HG02840 (cell line): ENCODE measurements around the gene TCEA2.

Experiments
- ATAC-seq: cut with Tn5 transposase; IDR thresholded peaks from one replicate; pipeline ENCODE4 v1.9.1; 2021; ENCODE audit warnings: mild to moderate bottlenecking, moderate library complexity, moderate number of reproducible peaks; ENCODE audit not compliant: unreplicated experiment, low FRiP score

The TCEA2 gene

GRCh38 chr20:64047968-64048401, 15.0 kb upstream of the TCEA2 start:
- no peak for ATAC-seq

- no peak for ATAC-seq
These were observed 14.5 kb upstream of the TCEA2 start for GRCh38 chr20:64048402-64049044.

- ATAC-seq = no peak
These were observed 13.7 kb upstream of the TCEA2 start, which contains the start of gene SOX18 for GRCh38 chr20:64049060-64049877. Gene SOX18 (minus strand): TSS chr20:64049639. CDS start chr20:64049516, 123 bp downstream.

GRCh38 chr20:64049878-64050260, 13.1 kb upstream of the TCEA2 start:
- no peak for ATAC-seq

GRCh38 chr20:64050261-64051032, 12.6 kb upstream of the TCEA2 start:
- no peak for ATAC-seq

GRCh38 chr20:64051033-64051452, 12.0 kb upstream of the TCEA2 start:
- ATAC-seq = no peak

GRCh38 chr20:64051561-64052325, 11.3 kb upstream of the TCEA2 start:
- ATAC-seq = no peak

GRCh38 chr20:64052326-64052722, 10.7 kb upstream of the TCEA2 start:
- no peak for ATAC-seq

GRCh38 chr20:64052987-64053840, 9.8 kb upstream of the TCEA2 start:
- no peak for ATAC-seq

- no peak for ATAC-seq
These were observed 8.9 kb upstream of the TCEA2 start for GRCh38 chr20:64053841-64054661.

GRCh38 chr20:64055396-64055892, 7.6 kb upstream of the TCEA2 start:
- no peak for ATAC-seq

- ATAC-seq = no peak
These were observed 6.9 kb upstream of the TCEA2 start for GRCh38 chr20:64055893-64056638.

GRCh38 chr20:64056639-64056888, 6.4 kb upstream of the TCEA2 start:
- no peak for ATAC-seq

- no peak for ATAC-seq
These were observed 5.9 kb upstream of the TCEA2 start for GRCh38 chr20:64056889-64057627.

- ATAC-seq = no peak
These were observed 5.1 kb upstream of the TCEA2 start for GRCh38 chr20:64057628-64058498.

- no peak for ATAC-seq
These were observed 4.5 kb upstream of the TCEA2 start for GRCh38 chr20:64058536-64058935.

GRCh38 chr20:64062276-64062595, 762 bp upstream of the TCEA2 start:
- ATAC-seq = no peak
